NCI-H2196 treated with DMSO at 0.1 percent for 48 hours (cell line): ENCODE results near the gene PSMB3.
"Not testable (repeated sequence)": the region's sequence is repeated elsewhere in the genome, so short reads cannot be mapped to it uniquely, and the experiment has no call there.

Experiments
- DNase-seq: peaks from one replicate; lab custom pipeline; 2025; ENCODE audit not compliant: unreplicated experiment; lab: John Stamatoyannopoulos, UW

The PSMB3 gene

DNA sequence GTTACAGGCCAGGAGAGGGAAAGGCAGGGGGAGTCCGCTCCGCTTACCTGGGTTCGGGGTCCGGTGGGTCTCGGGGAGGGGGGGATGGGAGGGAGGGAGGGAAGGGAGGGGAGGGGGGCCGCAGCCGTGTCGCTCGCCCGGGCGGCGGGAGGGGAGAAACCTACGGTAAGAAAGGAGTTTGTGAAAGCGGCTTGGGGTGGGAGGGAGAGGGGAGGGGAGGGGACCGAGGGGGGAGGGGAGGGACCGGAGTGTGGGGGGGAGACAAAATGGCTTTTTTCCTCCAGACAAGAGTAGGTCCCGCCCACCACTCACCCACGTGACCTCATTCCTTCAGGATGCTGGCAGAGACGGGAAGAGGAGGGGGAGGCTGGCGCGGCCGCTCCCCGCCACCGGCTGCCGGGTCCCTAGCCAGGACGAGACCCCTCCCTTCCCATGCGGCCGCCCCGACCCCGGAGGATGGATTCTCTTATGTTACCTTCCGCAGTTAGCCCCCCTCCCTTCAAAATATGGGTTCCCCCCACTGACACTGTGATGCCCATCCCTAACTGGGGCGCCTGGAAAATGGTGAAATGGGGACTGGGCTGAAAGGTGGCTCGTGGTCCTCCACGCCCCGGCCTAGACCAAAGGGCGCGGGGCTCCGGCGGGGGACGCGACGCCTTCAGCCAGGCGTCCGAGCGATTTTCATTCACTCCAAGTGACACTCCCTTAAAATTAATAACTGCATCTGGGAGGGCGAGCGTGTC, 4.2 kb upstream of the PSMB3 start, which contains the start of gene PCGF2:
PCGF2 (minus strand) TSS at position 188 of the 743 bp plus-strand sequence. CDS start 7,934 bp downstream, outside the sequence.
- peak; percentile 14 for DNase-seq

DNA sequence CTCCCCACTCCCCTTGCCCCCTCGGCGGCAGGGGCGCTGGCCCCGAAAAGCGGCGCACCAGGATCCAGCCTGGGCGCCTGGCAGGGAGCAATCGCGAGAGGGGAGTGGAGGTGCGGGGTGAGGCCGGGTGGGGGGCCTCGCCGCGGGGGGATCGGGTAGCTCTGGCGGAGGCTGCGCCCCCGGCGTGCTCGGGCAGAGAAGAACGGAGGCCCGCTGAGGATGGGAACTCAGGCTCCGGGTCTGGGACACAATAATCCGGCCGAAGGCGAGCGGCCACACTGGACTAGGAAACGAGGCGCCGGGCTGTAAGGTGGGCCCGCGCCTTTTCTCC, 3.7 kb upstream of the PSMB3 start:
- no peak for DNase-seq

GRCh38 chr17:38749223-38750043, 3.1 kb upstream of the PSMB3 start:
- DNase-seq = peak; percentile 33

- DNase-seq = no peak
Measured at GRCh38 chr17:38750044-38750311, 2.6 kb upstream of the PSMB3 start.

- DNase-seq = no peak
Measured at GRCh38 chr17:38750312-38751121, 2.0 kb upstream of the PSMB3 start.

DNA sequence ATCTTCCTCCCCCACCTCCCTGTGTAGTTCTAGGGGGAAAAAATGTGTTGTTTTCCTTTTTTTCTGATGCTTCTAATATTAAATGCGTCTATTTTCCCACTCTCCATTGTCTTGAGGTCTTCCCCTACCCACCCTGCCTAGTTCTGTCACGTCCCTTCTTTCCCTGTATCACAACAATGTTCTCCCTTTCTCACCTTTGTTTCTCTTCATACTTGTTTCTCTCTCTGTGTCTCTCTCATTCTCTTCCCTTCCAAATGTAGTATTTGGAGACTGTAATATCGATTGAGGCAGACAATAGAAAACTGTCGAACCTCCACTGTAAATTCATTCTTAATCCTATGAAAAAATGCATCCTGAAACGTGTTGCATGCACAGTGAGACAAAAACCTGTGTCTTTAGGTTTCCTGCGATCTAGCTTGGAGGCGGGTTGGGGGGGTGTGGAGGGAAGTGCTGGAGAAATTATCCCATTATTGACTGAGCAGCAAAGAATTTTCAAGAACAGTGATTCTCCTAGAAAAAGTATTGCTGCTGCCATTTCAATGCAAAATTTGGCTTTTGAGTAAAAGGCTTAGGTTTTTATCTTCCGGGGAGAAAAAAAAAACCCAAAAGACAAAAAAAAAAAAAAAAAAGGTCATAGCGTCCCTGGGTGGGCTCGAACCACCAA, 1.3 kb upstream of the PSMB3 start:
- no peak for DNase-seq

DNA sequence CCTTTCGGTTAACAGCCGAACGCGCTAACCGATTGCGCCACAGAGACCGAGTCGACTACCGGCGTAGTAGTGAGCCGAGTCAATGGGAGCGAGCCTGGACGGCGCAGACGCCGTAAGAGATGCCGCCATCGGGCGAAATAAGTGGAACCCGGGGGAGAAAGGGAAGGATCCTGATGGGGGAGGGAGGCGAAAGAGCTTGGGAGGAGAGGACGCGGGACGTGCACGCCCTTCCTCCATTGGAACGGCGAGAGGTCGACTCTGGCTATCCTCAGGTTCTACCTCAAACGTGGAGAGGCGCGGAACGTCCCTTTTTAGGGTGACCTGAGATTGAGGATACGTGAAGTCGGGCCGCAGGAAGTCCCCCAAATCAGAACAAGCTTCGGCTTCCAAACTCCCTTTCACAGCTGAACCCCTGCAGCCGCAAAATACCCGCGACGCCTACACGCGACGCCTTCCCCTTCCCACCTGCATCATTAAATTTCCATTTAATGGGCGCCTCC, 683 bp upstream of the PSMB3 start:
- DNase-seq = peak; percentile 43

GRCh38 chr17:38753071-38753506, 548 bp downstream of the PSMB3 start:
- DNase-seq = no peak

DNA sequence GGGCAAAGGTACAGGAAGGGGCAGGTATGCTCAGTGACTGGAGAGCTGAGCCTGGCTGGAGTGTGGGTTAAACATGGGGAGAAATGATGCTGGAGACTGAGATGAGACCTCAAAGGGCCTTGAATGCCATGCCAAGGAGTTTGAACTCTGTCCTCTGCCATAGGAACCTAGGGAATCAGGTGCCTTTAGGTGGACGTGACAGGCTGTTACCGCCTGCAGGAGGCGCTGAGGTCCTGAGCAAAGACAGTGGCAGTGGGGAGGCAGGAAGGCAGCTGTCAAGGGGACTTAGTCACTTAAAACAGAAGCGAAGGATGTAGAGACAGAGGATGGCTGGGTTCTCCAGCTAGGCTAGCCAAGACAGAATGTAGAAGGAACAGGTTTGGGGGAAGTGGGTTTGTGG, 9.1 kb downstream of the PSMB3 start:
- DNase-seq = no peak

DNA sequence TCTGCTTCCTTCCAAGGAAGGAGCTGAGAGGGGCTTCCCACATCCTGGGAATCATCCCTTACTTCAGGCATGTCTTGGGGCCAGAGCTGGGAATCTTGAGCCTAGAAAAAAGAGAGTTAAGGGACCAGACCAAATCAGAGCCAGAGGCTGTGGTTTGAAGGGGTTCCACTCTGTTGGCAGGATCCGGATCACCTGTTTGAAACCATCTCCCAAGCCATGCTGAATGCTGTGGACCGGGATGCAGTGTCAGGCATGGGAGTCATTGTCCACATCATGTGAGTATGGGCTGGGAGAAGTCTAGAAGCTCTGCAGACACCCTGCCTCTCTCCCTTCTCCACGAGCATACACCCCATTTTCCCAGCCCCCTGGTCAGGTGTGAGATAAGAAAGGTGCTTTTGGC, 9.7 kb downstream of the PSMB3 start:
- DNase-seq = no peak

- DNase-seq = no peak
Measured at GRCh38 chr17:38766341-38766740, 13.8 kb downstream of the PSMB3 start.

- no peak for DNase-seq
Measured at GRCh38 chr17:38768417-38768816, 15.9 kb downstream of the PSMB3 start.

DNA sequence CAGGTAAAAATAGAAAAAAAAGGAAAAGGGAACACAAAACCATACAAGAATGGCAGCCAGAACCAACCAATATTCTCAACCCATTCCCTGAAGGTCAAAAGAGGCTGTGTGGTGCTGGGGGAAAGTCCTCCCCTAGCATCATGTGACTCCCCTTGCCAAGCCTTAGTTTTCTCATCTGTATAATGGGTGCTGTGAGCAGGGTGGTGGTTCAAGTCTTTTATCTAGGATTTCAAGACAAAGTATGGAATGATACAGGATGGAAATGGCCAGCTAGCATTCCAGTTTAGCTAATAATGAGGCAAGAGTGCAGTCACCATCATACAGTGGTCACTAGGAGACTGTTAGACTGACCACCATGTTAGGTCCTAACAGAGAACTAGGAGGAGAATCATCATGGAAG, 20.7 kb downstream of the PSMB3 start:
- DNase-seq = no peak

DNA sequence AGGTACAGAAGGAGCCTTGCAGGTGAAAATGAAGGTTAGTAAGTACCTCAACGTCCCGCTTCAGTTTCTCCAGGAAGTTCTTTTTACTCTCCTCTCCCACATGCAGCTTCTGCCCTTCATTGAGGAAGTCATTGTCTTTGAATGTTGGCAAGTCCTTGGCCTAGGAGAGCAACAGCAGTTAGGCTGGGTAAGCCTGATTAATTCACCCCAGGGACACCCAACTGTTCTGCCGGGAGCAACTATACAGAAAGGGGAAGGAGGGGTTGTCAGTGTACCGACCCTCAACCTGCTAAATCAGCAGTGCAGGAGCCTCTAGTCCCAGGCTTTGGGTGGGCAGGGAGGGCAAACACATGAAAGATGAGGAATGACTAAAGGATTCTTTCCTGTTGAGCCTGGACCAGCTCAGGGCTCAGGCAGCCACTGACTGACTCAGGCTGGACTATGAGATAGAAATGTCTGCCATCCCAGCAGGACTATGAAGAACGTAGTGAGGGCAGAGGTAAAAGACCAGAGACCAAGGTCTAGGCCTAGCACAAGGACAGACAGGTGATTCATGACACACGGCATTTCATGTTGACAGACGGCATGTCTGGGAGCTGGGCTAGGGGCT, 25.2 kb downstream of the PSMB3 start:
- DNase-seq = no peak

- DNase-seq = no peak
Measured at GRCh38 chr17:38779965-38780752, 27.6 kb downstream of the PSMB3 start.

DNA sequence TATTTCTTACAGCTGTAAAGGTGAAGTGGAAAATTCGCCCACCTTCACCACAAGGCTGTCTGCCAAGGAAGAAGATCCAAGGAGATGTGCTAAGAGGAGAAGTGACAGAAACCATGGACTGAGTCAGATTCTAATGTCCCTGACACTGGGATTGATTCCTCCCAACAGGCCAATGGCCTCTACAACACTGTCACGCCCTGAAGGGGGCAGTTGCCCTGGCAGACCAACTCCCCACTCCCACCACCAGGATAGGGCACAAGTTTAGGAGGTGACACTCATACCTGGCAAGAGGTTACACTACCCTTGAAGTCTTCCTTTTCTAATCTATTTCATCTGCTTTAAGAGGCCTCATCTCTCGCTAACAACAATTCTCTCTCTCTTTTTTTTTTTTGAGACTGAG, 30.7 kb downstream of the PSMB3 start:
- DNase-seq = no peak

GRCh38 chr17:38786372-38786771, 33.8 kb downstream of the PSMB3 start:
- DNase-seq = no peak

DNA sequence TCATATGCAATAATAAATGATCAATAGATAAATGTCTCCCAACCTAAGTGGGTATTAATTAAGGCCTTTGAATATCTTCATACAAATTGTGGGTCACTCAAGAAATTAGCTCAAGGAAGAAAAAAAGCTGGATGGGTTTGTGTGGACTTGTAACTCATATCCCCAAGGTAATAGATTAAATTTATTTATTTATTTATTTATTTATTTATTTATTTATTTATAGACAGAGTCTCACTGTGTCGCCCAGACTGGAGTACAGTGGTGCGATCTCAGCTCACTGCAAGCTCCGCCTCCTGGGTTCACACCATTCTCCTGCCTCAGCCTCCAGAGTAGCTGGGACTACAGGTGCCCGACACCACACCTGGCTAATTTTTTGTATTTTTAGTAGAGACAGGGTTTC, 35.5 kb downstream of the PSMB3 start:
- DNase-seq = not testable (repeated sequence)

GRCh38 chr17:38789185-38789584, 36.6 kb downstream of the PSMB3 start:
- no peak for DNase-seq
